IMR-90 (cell line): ENCODE results near the gene GPC6. TPM values are rescaled to one million over a fixed set of nuclear protein-coding genes. Genes with fewer than 3 reads are reported as not detected.

Experiments
- ATAC-seq: fragments of 200-7000 bp; cut with Tn5 transposase; 2 replicates; pipeline ENCODE4 v1.9.1; 2020; ENCODE audit warnings: low read depth, mild to moderate bottlenecking, moderate library complexity
- BruUV-seq: library from RNA; stranded (reverse); fragments of 400-500 nt; replicated peaks from 2 replicates; lab custom pipeline; 2021; lab: Mats Ljungman, UMichigan
- CTCF ChIA-PET: fragments of 300-600 bp; formaldehyde crosslinking; extraction: SDS; loops from one replicate; lab custom pipeline; 2021; ENCODE audit warnings: antibody characterized with exemption; lab: Yijun Ruan, JAX
- POLR2A ChIA-PET: fragments of 300-600 bp; sonication (Branson Sonifier 250); formaldehyde crosslinking; loops from one replicate; lab custom pipeline; 2022; ENCODE audit warnings: antibody characterized with exemption; ENCODE audit not compliant: unreplicated experiment; lab: Charles Lee
- DNase-seq: peaks from one replicate; pipeline ENCODE4 v3.0.0; 2013
- H2AFZ ChIP-seq: replicated peaks from 2 replicates; pipeline ENCODE3; 2013; ENCODE audit warnings: low read length, mild to moderate bottlenecking; ENCODE audit not compliant: poor library complexity
- H2AK5ac ChIP-seq: 2 replicates; pipeline ENCODE4 v1.6.1; 2013; ENCODE audit warnings: low read depth, low read length, inconsistent platforms
- H2AK9ac ChIP-seq: replicated peaks from 2 replicates; pipeline ENCODE3; 2013; ENCODE audit warnings: mild to moderate bottlenecking, low read depth, low read length, moderate library complexity; ENCODE audit not compliant: poor library complexity
- H2BK120ac ChIP-seq: 2 replicates; pipeline ENCODE4 v1.6.1; 2013; ENCODE audit warnings: low read depth, low read length, inconsistent platforms
- H2BK15ac ChIP-seq: 3 replicates; pipeline ENCODE4 v1.6.1; 2013; ENCODE audit warnings: low read depth, low read length, inconsistent platforms
- H2BK20ac ChIP-seq: 2 replicates; pipeline ENCODE4 v1.6.1; 2013; ENCODE audit warnings: low read depth, mild to moderate bottlenecking, inconsistent platforms, low read length, moderate library complexity
- H2BK5ac ChIP-seq: 2 replicates; pipeline ENCODE4 v1.6.1; 2013; ENCODE audit warnings: mild to moderate bottlenecking, low read depth, low read length, inconsistent platforms; ENCODE audit not compliant: poor library complexity, severe bottlenecking
- H3K14ac ChIP-seq: replicated peaks from 2 replicates; pipeline ENCODE4 v1.6.1; 2013; ENCODE audit warnings: low read depth, low read length, inconsistent platforms
- H3K18ac ChIP-seq: 2 replicates; pipeline ENCODE4 v1.6.1; 2013; ENCODE audit warnings: low read depth, low read length, control low read depth
- H3K23ac ChIP-seq: 2 replicates; pipeline ENCODE4 v1.6.1; 2013; ENCODE audit warnings: low read depth, low read length, inconsistent platforms
- H3K27ac ChIP-seq: 2 replicates; pipeline ENCODE4 v1.5.1; 2013; ENCODE audit warnings: mild to moderate bottlenecking, control low read depth, low read length; ENCODE audit not compliant: insufficient read depth
- H3K27me3 ChIP-seq: 2 replicates; pipeline ENCODE4 v1.6.1; 2013; ENCODE audit warnings: low read length; ENCODE audit not compliant: control insufficient read depth, insufficient read depth
- H3K36me3 ChIP-seq: 2 replicates; pipeline ENCODE4 v1.6.1; 2013; ENCODE audit warnings: low read length, mixed read lengths; ENCODE audit not compliant: control insufficient read depth, insufficient read depth
- H3K4ac ChIP-seq: 2 replicates; pipeline ENCODE4 v1.6.1; 2013; ENCODE audit warnings: low read depth, low read length, inconsistent platforms
- H3K4me1 ChIP-seq: 2 replicates; pipeline ENCODE4 v1.6.1; 2013; ENCODE audit warnings: low read length, mixed read lengths; ENCODE audit not compliant: control insufficient read depth, insufficient read depth
- H3K4me2 ChIP-seq: 2 replicates; pipeline ENCODE4 v1.6.1; 2013; ENCODE audit warnings: low read depth, mild to moderate bottlenecking, control low read depth, low read length, moderate library complexity
- H3K4me3 ChIP-seq: 2 replicates; pipeline ENCODE4 v1.5.1; 2013; ENCODE audit warnings: low read depth, mild to moderate bottlenecking, control low read depth, low read length, moderate library complexity; ENCODE audit not compliant: insufficient read depth
- H3K56ac ChIP-seq: 2 replicates; pipeline ENCODE4 v1.6.1; 2013; ENCODE audit warnings: low read length, inconsistent platforms; ENCODE audit not compliant: insufficient read depth; ENCODE audit errors: extremely low read depth
- H3K79me1 ChIP-seq, 2 experiments: 2 replicates each; pipeline ENCODE4 v1.6.1; 2013; ENCODE audit warnings: low read length in 2 of 2, inconsistent platforms in 1 of 2, low read depth in 1 of 2
- H3K9ac ChIP-seq: 2 replicates; pipeline ENCODE4 v1.6.1; 2013; ENCODE audit warnings: low read depth, low read length, control low read depth
- H3K9me1 ChIP-seq: 2 replicates; pipeline ENCODE4 v1.6.1; 2013; ENCODE audit warnings: low read length, inconsistent platforms; ENCODE audit not compliant: insufficient read depth
- H3K9me3 ChIP-seq: 2 replicates; pipeline ENCODE4 v1.6.1; 2013; ENCODE audit warnings: low read length; ENCODE audit not compliant: control insufficient read depth, insufficient read depth
- H4K20me1 ChIP-seq: 2 replicates; pipeline ENCODE4 v1.6.1; 2013; ENCODE audit warnings: low read length, inconsistent platforms; ENCODE audit not compliant: insufficient read depth
- H4K5ac ChIP-seq: 2 replicates; pipeline ENCODE4 v1.6.1; 2013; ENCODE audit warnings: mild to moderate bottlenecking, low read depth, low read length, control low read depth
- H4K8ac ChIP-seq, 2 experiments: 2 replicates each; pipeline ENCODE4 v1.6.1; 2013; ENCODE audit warnings: low read depth in 2 of 2, low read length in 2 of 2, control low read depth in 1 of 2, inconsistent platforms in 1 of 2
- H4K91ac ChIP-seq: 2 replicates; pipeline ENCODE4 v1.6.1; 2013; ENCODE audit warnings: low read depth, low read length, inconsistent platforms; ENCODE audit not compliant: insufficient read depth
- BHLHE40 ChIP-seq: fragments of 150-350 bp; IDR thresholded peaks from 2 replicates; pipeline ENCODE4 v1.6.1; 2016; ENCODE audit warnings: mild to moderate bottlenecking, low read depth, low read length
- CEBPB ChIP-seq: IDR thresholded peaks from 2 replicates; pipeline ENCODE4 v1.6.1; 2012; ENCODE audit warnings: low read depth, low read length, improper control_type of control experiment
- CHD1 ChIP-seq: IDR thresholded peaks from 2 replicates; pipeline ENCODE4 v1.6.1; 2012; ENCODE audit warnings: low read depth, low read length, improper control_type of control experiment
- FOS ChIP-seq: fragments of 150-350 bp; IDR thresholded peaks from 2 replicates; pipeline ENCODE4 v1.6.1; 2016; ENCODE audit warnings: low read depth, low read length
- MAFK ChIP-seq: IDR thresholded peaks from 2 replicates; pipeline ENCODE4 v1.6.1; 2012; ENCODE audit warnings: low read depth, low read length, improper control_type of control experiment
- MXI1 ChIP-seq: IDR thresholded peaks from 2 replicates; pipeline ENCODE4 v1.6.1; 2012; ENCODE audit warnings: low read depth, mild to moderate bottlenecking, low read length, moderate library complexity, borderline replicate concordance
- NFE2L2 ChIP-seq: fragments of 150-350 bp; IDR thresholded peaks from 2 replicates; pipeline ENCODE4 v1.6.1; 2016; ENCODE audit warnings: low read depth, mild to moderate bottlenecking, low read length
- POLR2A ChIP-seq: IDR thresholded peaks from 2 replicates; pipeline ENCODE4 v1.6.1; 2012; ENCODE audit warnings: mild to moderate bottlenecking, low read depth, low read length
- RAD21 ChIP-seq: IDR thresholded peaks from 2 replicates; pipeline ENCODE4 v1.6.1; 2012; ENCODE audit warnings: low read length, improper control_type of control experiment
- WGBS, 2 experiments: methylation state at CpG; one replicate each; pipeline versions ENCODE4 v1.1.5 to v1.1.7; 2013; ENCODE audit warnings: missing lambda C conversion rate in 2 of 2; ENCODE audit not compliant: insufficient read length in 1 of 2; ENCODE audit errors: extremely low coverage in 2 of 2; 5-methylcytosine and 5-hydroxymethylcytosine counted together
- dilution Hi-C: fragments of 300-500 bp; cut with HindIII; formaldehyde crosslinking; loops from one replicate; pipeline ENCODE4 v1.14.3; 2018; ENCODE audit warnings: low sequenced_read_pairs; ENCODE audit not compliant: unreplicated experiment
- in situ Hi-C: fragments of 300-500 bp; cut with MboI; formaldehyde crosslinking; loops from 3 replicates; pipeline ENCODE4 v1.14.3; 2019; ENCODE audit warnings: low sequenced_read_pairs, inconsistent platforms, mixed read lengths
- intact Hi-C: fragments of 100-400 bp; cut with micrococcal nuclease; formaldehyde crosslinking; loops from 2 replicates; pipeline ENCODE4 v1.10.0; 2022
- polyA plus RNA-seq, 3 experiments: library from polyadenylated mRNA; depleted of rRNA; stranded (reverse); fragments of >200 nt; gene quantifications; 2 replicates each; pipeline ENCODE4 v1.2.3, GENCODE V29; 2012; ENCODE audit warnings: low replicate concordance in 1 of 3
- total RNA-seq: library from RNA; depleted of rRNA; stranded (reverse); fragments of >200 nt; gene quantifications from 2 replicates; pipeline ENCODE4 v1.2.3, GENCODE V29; 2012
- TF ChIP-seq, protein P1 (sequence below): conservative IDR thresholded peaks from 2 replicates; pipeline ENCODE4 v1.5.1; 2012; ENCODE audit warnings: mild to moderate bottlenecking, low read depth, low read length, improper control_type of control experiment
- TF ChIP-seq, protein P2 (sequence below): fragments of 150-350 bp; IDR thresholded peaks from 2 replicates; pipeline ENCODE4 v1.6.1; 2016; ENCODE audit warnings: low read depth, mild to moderate bottlenecking, low read length, moderate library complexity, borderline replicate concordance
- TF ChIP-seq, protein P3 (sequence below): fragments of 150-350 bp; IDR thresholded peaks from 2 replicates; pipeline ENCODE4 v1.6.1; 2017; ENCODE audit warnings: mild to moderate bottlenecking, antibody characterized with exemption, low read length, low read depth

Gene GPC6
- total and polyA plus RNA-seq, 2 of the 4 experiments (the other 2 are of a cell fraction): 14.9 to 39.4 TPM

DNA sequence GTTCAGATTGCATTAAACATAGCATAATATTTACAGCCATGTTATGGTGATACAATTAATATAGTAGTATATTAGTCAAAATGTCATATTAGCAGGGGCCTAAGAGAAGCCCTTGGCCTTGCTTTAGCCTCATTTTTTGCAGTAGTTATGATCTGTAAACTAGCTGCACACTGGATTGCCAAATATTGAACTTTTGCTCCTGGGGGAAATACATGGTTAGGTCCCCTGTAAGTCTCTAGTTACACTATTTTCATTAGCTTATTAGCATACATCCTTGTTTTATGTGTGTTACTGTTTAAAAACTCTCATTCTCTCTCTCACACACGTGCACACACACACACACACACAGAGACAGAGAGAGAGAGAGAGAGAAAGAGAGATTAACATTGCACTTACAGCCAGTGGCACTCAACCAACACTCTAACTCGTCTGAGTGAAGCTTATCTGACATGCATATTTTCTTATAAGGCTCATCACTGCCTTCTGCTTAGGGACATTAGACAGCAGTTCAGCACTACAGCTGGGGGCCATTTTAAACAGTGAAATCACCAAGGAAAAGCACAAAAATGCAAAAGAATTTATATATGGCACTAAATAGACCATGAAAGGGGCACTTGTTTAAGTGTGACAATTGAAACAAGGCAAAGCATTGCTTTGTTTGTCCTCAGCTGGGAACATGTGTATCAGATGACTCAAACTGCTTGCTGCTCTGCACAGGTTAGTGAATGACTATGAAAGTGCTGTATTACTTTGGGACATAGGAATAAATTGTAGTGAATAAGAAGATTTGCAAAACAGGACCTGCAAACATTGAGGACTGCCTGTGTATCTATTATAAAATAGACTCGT lies 278.7 kb downstream of the GPC6 start:
- no peak for TF ChIP-seq MAFK
- TF ChIP-seq, protein P1, sequence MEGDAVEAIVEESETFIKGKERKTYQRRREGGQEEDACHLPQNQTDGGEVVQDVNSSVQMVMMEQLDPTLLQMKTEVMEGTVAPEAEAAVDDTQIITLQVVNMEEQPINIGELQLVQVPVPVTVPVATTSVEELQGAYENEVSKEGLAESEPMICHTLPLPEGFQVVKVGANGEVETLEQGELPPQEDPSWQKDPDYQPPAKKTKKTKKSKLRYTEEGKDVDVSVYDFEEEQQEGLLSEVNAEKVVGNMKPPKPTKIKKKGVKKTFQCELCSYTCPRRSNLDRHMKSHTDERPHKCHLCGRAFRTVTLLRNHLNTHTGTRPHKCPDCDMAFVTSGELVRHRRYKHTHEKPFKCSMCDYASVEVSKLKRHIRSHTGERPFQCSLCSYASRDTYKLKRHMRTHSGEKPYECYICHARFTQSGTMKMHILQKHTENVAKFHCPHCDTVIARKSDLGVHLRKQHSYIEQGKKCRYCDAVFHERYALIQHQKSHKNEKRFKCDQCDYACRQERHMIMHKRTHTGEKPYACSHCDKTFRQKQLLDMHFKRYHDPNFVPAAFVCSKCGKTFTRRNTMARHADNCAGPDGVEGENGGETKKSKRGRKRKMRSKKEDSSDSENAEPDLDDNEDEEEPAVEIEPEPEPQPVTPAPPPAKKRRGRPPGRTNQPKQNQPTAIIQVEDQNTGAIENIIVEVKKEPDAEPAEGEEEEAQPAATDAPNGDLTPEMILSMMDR: no peak
- no peak for TF ChIP-seq FOS
- no peak for TF ChIP-seq RAD21
- no peak for TF ChIP-seq POLR2A
- no peak for TF ChIP-seq MXI1
- no peak for TF ChIP-seq CHD1
- TF ChIP-seq CEBPB: no peak
- TF ChIP-seq, protein P2, sequence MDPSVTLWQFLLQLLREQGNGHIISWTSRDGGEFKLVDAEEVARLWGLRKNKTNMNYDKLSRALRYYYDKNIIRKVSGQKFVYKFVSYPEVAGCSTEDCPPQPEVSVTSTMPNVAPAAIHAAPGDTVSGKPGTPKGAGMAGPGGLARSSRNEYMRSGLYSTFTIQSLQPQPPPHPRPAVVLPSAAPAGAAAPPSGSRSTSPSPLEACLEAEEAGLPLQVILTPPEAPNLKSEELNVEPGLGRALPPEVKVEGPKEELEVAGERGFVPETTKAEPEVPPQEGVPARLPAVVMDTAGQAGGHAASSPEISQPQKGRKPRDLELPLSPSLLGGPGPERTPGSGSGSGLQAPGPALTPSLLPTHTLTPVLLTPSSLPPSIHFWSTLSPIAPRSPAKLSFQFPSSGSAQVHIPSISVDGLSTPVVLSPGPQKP: no peak
- no peak for TF ChIP-seq NFE2L2
- no peak for TF ChIP-seq BHLHE40
- TF ChIP-seq, protein P3, sequence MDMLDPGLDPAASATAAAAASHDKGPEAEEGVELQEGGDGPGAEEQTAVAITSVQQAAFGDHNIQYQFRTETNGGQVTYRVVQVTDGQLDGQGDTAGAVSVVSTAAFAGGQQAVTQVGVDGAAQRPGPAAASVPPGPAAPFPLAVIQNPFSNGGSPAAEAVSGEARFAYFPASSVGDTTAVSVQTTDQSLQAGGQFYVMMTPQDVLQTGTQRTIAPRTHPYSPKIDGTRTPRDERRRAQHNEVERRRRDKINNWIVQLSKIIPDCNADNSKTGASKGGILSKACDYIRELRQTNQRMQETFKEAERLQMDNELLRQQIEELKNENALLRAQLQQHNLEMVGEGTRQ: no peak
- no peak overlapping the region for H3K27ac ChIP-seq
- no peaks in the 10 kb centered on the region for H3K9me3 ChIP-seq
- no peak overlapping the region for H2BK5ac ChIP-seq
- ATAC-seq: peak; percentile 93
- no peak overlapping the region for H2BK20ac ChIP-seq
- DNase-seq: peak; percentile 72
- no peak overlapping the region for H2AK9ac ChIP-seq
- no peak overlapping the region for H2BK120ac ChIP-seq
- no peak overlapping the region for H3K4me3 ChIP-seq
- H3K4ac ChIP-seq: no peak overlapping the region
- H3K23ac ChIP-seq: no peak overlapping the region
- no peak overlapping the region for H2BK15ac ChIP-seq
- no peak overlapping the region for H4K8ac ChIP-seq
- intact Hi-C loops: no loop called here
- dilution Hi-C loops: no loop called here
- no peaks in the 10 kb centered on the region for H3K9me1 ChIP-seq
- no peak overlapping the region; the same call in 1 of the 2 replicates for H3K4me2 ChIP-seq
- H3K27me3 ChIP-seq: no peaks in the 10 kb centered on the region
- H2AFZ ChIP-seq: no peak overlapping the region
- H3K56ac ChIP-seq: no peak overlapping the region
- H3K79me1 ChIP-seq: peaks cover 0 to 3% of the 10 kb centered on the region in 2 experiments; a peak in 1 of 4 replicates
- H4K5ac ChIP-seq: no peak overlapping the region
- ChIA-PET POLR2A (no interaction called here), CTCF (no interaction called here)
- H3K14ac ChIP-seq: no peak overlapping the region
- H3K36me3 ChIP-seq: no peaks in the 10 kb centered on the region
- H4K20me1 ChIP-seq: no peaks in the 10 kb centered on the region
- no peak overlapping the region for H3K9ac ChIP-seq
- H3K18ac ChIP-seq: no peak overlapping the region
- no CpG with 5 or more reads among the region's 3 CpGs for WGBS, 2 experiments
- no peak overlapping the region for H4K91ac ChIP-seq
- in situ Hi-C loops: no loop called here
- H3K4me1 ChIP-seq: peaks cover 2% of the 10 kb centered on the region; the same call in 1 of the 2 replicates
- no peak overlapping the region for H2AK5ac ChIP-seq
- no TSS peak for BruUV-seq
